ENCODE data around the gene ZNFX1.

- TF ChIP-seq CTCF (IDR thresholded peaks at IDR 0.05) (no peak), POLR2A (IDR thresholded peaks at IDR 0.05) (no peak)
Observed at GRCh38 chr20:49284818-49285217, 7.0 kb upstream of the ZNFX1 start.

All from body of pancreas (tissue), 4 donors.